ENCODE results near the gene HSD17B1. TPM values are rescaled to one million over a fixed set of nuclear protein-coding genes. Genes with fewer than 3 reads are reported as not detected.
A peak's percentile ranks its signal among the peaks of the same experiment; 100 is the strongest.
"Not testable (repeated sequence)": the region's sequence is repeated elsewhere in the genome, so short reads cannot be mapped to it uniquely, and the experiment has no call there.

Gene HSD17B1
- total RNA-seq, 1 donor from 2014 or later: 1.4 TPM

GRCh38 chr17:42554250-42555121, 1.8 kb downstream of the HSD17B1 start:
- Mint-ChIP-seq H3K4me3 (ENCODE audit: unreplicated experiment) (peak overlapping the region; percentile 88), H3K27me3 (ENCODE audit: low read depth) (no peaks in the 10 kb centered on the region), H3K36me3 (ENCODE audit: low read depth) (no peaks in the 10 kb centered on the region), H3K27ac (ENCODE audit: unreplicated experiment) (peak overlapping the region; percentile 88), H3K9me3 (ENCODE audit: low read depth) (no peaks in the 10 kb centered on the region), H3K4me1 (ENCODE audit: low read depth) (peaks cover 35% of the 10 kb centered on the region)
- no peak for TF ChIP-seq CTCF (IDR thresholded peaks at IDR 0.05)
- DNase-seq (ENCODE audit: low spot score): peak; percentile 96

GRCh38 chr17:42555122-42555622, 2.4 kb downstream of the HSD17B1 start:
- no peak for TF ChIP-seq CTCF (IDR thresholded peaks at IDR 0.05)
- peak overlapping the region; percentile 76 for H3K27ac Mint-ChIP-seq (ENCODE audit: unreplicated experiment)
- no peak for DNase-seq (ENCODE audit: low spot score)
- no peaks in the 10 kb centered on the region for H3K36me3 Mint-ChIP-seq (ENCODE audit: low read depth)
- no peaks in the 10 kb centered on the region for H3K9me3 Mint-ChIP-seq (ENCODE audit: low read depth)
- peak overlapping the region; percentile 88 for H3K4me3 Mint-ChIP-seq (ENCODE audit: unreplicated experiment)
- peaks cover 35% of the 10 kb centered on the region for H3K4me1 Mint-ChIP-seq (ENCODE audit: low read depth)
- H3K27me3 Mint-ChIP-seq (ENCODE audit: low read depth): no peaks in the 10 kb centered on the region

GRCh38 chr17:42555961-42556617, 3.4 kb downstream of the HSD17B1 start:
- not testable (repeated sequence) for H3K27ac Mint-ChIP-seq (ENCODE audit: unreplicated experiment); H3K27me3 Mint-ChIP-seq (ENCODE audit: low read depth); DNase-seq (ENCODE audit: low spot score); H3K9me3 Mint-ChIP-seq (ENCODE audit: low read depth); H3K36me3 Mint-ChIP-seq (ENCODE audit: low read depth)
- peaks cover 42% of the 10 kb centered on the region for H3K4me1 Mint-ChIP-seq (ENCODE audit: low read depth)
- peak; percentile 51 for TF ChIP-seq CTCF (IDR thresholded peaks at IDR 0.05)
- peak overlapping the region; percentile 88 for H3K4me3 Mint-ChIP-seq (ENCODE audit: unreplicated experiment)

- Mint-ChIP-seq H3K36me3 (ENCODE audit: low read depth) (no peaks in the 10 kb centered on the region), H3K4me1 (ENCODE audit: low read depth) (peaks cover 54% of the 10 kb centered on the region), H3K27me3 (ENCODE audit: low read depth) (no peaks in the 10 kb centered on the region), H3K27ac (ENCODE audit: unreplicated experiment) (no peak overlapping the region), H3K9me3 (ENCODE audit: low read depth) (no peaks in the 10 kb centered on the region), H3K4me3 (ENCODE audit: unreplicated experiment) (no peak overlapping the region)
- DNase-seq (ENCODE audit: low spot score): no peak
- TF ChIP-seq CTCF (IDR thresholded peaks at IDR 0.05): no peak
Measured at GRCh38 chr17:42559075-42559474, 6.4 kb downstream of the HSD17B1 start.

GRCh38 chr17:42560246-42560645, 7.5 kb downstream of the HSD17B1 start:
- no peaks in the 10 kb centered on the region for H3K27me3 Mint-ChIP-seq (ENCODE audit: low read depth)
- peak overlapping the region; percentile 63 for H3K27ac Mint-ChIP-seq (ENCODE audit: unreplicated experiment)
- no peaks in the 10 kb centered on the region for H3K9me3 Mint-ChIP-seq (ENCODE audit: low read depth)
- no peaks in the 10 kb centered on the region for H3K36me3 Mint-ChIP-seq (ENCODE audit: low read depth)
- TF ChIP-seq CTCF (IDR thresholded peaks at IDR 0.05): no peak
- DNase-seq (ENCODE audit: low spot score): no peak
- no peak overlapping the region for H3K4me3 Mint-ChIP-seq (ENCODE audit: unreplicated experiment)
- H3K4me1 Mint-ChIP-seq (ENCODE audit: low read depth): peaks cover 48% of the 10 kb centered on the region
